ENCODE results near the gene ZNF397.

The ZNF397 gene

DNA sequence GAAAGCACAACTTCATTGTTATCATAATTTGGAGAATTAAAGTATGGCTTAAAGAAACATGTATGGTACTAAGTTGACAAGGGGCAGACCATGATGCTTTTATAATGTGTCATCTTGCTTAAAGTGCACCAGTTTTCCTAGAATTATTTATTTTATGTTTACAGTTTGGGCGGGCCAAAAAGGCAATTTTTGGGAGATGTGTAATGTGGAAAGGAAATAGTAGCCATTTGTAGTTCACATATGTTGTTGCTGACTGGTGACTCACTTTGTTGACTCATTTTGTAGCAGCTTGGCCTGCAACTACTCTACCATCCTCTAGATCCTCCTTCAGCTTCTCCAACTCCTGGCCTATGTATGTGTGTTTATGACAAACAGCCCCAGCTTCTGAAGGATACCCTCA is 41.5 kb downstream of the ZNF397 start:
- no peak for DNase-seq (ENCODE audit: insufficient read length, low spot score)
- FAIRE-seq = no peak
- TF ChIP-seq, protein P1, sequence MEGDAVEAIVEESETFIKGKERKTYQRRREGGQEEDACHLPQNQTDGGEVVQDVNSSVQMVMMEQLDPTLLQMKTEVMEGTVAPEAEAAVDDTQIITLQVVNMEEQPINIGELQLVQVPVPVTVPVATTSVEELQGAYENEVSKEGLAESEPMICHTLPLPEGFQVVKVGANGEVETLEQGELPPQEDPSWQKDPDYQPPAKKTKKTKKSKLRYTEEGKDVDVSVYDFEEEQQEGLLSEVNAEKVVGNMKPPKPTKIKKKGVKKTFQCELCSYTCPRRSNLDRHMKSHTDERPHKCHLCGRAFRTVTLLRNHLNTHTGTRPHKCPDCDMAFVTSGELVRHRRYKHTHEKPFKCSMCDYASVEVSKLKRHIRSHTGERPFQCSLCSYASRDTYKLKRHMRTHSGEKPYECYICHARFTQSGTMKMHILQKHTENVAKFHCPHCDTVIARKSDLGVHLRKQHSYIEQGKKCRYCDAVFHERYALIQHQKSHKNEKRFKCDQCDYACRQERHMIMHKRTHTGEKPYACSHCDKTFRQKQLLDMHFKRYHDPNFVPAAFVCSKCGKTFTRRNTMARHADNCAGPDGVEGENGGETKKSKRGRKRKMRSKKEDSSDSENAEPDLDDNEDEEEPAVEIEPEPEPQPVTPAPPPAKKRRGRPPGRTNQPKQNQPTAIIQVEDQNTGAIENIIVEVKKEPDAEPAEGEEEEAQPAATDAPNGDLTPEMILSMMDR (IDR thresholded peaks at IDR 0.05; ENCODE audit: insufficient read depth, missing control alignments) = no peak

DNA sequence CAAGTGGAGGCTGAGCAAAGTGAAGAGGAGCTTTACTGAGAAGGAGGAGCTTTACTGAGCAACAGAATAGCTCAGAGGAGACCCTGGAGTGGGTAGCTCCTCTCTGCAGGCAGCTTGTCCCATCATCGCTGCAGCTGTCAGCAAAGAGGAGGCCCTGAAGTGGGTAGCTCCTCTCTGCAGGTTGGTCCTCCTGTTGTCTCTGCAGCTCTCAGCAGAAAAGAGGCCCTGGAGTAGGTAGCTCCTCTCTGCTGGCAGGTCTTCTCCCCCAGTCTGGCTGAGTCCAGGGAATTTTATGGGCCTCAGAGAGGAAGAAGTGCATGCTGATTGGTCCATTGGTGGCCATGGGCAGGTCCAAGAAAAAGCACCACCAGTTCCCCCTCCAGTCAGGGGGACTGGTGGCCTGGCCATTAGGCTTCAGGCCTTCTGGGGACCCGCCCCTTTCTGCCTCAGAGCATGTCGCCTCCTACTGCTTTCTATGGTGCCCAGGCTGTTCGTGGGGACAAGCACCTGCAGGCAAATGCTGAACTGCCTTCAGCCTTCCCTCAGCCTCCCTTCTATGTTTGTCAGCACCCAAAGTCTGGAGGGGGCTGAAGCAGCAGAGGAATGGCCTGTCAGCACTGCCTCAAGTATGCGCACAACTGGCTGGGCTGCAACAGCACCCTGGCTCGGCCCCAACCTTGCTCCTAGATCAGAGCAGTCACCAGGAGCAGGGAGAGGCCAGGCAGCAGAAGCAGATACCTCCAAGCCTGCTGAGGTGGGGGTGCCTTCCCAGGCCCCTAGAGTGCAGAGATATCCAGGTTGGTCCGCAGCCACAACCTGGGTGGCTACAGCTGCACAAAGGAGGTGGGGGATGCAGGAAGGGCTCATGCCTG is 43.3 kb downstream of the ZNF397 start:
- TF ChIP-seq, protein P1 (IDR thresholded peaks at IDR 0.05; ENCODE audit: insufficient read depth, missing control alignments) = no peak
- no peak for FAIRE-seq

DNA sequence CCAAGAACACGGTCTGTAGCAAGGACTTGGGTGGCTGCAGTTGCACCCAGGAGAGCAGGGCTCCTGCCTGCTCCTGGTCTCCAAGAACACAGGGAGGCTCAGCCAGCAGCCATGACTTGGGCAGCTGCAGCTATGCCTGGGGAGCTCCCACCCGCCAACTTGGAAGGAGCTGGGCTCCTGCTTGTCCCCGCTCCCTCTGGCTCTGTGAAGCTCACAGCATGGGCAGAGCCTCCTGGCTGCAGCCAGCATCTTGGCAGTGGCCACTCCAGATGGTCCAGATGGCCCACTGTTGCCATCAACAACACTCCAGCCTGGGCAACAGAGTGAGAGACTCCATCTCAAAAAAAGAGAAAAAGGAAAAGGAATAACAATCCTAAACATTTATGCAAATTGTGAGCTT is 44.0 kb downstream of the ZNF397 start:
- DNase-seq (ENCODE audit: insufficient read length, low spot score) (no peak), FAIRE-seq (no peak)
- TF ChIP-seq, protein P1 (IDR thresholded peaks at IDR 0.05; ENCODE audit: insufficient read depth, missing control alignments) = no peak

More for the DNA sequence above, 43.3 kb downstream of the ZNF397 start:
- no peak for DNase-seq (ENCODE audit: insufficient read length, low spot score)

DNA sequence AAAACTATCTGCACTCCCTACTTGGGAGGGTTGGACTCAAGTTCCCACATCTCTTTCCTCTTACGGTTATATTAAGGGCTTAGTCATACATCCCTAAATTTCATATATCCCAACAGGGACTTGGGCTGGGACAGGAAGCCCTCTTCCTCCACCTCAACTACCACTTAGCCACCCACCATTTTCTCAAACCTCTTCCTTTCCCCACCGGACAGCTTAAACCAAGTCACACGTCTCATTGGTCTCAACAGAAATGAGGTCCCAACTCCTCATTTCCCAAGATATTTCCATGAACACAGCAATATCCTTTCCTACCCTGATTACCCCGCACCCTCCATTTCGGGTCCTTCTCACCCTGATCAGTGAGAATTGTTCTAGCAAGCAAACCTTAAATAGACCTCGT is 48.5 kb downstream of the ZNF397 start:
- FAIRE-seq = no peak
- TF ChIP-seq, protein P1 (IDR thresholded peaks at IDR 0.05; ENCODE audit: insufficient read depth, missing control alignments) = no peak
- no peak for DNase-seq (ENCODE audit: insufficient read length, low spot score)

DNA sequence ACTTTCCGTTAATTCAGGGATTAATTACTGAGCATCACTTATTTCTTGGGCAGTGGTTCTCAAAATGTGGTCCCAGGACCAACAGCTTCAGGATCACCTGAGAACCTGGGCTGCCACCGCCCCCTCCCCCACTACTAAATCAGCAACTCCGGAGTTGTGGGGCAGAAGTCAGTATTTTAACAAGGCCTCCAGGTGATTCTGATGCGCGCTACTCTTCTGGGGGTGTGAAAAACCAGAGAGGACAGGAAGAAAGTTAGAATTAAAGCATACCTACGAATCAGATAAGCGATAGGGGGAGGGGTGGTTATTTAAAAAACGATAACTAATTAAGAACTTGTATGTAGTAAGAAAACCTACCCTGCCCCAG is 48.9 kb downstream of the ZNF397 start:
- DNase-seq (ENCODE audit: insufficient read length, low spot score) (no peak), FAIRE-seq (no peak)
- TF ChIP-seq, protein P1 (IDR thresholded peaks at IDR 0.05; ENCODE audit: insufficient read depth, missing control alignments) = no peak

DNA sequence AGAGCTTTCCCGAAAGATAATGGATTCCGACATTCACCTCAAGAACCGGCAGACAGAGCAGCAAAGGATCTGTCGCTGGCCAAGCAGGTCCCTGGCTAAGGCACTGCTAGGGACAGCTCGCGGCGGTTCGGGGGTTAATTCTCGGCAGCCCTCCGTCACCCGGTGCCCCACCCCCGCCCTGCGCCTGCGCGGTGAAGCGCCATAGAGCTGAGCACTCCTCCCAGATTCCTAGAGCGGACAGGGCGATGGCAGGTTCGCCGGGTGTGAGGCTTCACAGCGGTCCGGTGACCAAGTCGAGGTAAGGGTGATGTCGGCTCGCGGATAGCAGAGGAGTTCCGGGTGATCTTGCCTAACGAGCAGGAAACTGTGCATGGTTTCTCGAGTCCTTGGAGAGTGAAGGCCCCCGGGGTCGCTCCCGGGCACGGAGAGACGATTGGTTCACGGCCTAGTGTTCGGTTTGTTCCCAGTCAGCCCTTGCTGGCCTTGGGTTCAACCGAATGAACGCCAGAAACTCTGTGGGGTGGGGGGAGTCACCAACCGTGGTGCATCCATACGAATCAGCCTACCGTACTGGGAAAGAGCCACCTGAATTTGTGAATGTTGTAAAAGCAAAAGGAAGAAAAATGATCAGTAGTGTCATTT is 49.4 kb downstream of the ZNF397 start, which contains the start of gene ZSCAN30:
Gene ZSCAN30, minus strand, starts transcription at position 136 of the 642 bp plus-strand sequence. CDS start 25,877 bp downstream, outside the sequence.
- TF ChIP-seq, protein P1 (IDR thresholded peaks at IDR 0.05; ENCODE audit: insufficient read depth, missing control alignments) = no peak
- no peak for FAIRE-seq

DNA sequence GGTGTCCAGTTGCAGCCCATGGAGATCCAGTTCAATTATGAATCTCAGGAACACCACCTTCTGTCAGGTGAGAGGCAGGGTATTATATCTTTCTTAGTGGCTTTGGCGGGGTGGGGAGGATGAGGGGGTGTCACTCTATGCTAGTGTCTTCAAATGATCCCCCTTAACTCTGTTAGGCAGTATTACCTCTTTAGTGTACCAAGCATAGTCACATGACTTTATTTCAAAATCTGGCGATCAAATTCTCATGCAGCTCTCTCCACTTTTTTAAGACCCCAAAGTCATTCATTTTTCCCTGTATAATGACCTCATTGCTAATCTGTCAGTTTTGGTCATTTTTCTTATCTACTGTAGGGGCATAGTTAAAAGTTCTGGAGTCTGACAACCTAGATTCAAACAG is 50.3 kb downstream of the ZNF397 start:
- DNase-seq (ENCODE audit: insufficient read length, low spot score) (no peak), FAIRE-seq (no peak)
- TF ChIP-seq, protein P1 (IDR thresholded peaks at IDR 0.05; ENCODE audit: insufficient read depth, missing control alignments) = no peak

More for the DNA sequence above, 49.4 kb downstream of the ZNF397 start, which contains the start of gene ZSCAN30:
- DNase-seq (ENCODE audit: insufficient read length, low spot score) = peak; percentile 91
